Measurements from ENCODE around the gene STAC2.

STAC2 gene

DNA sequence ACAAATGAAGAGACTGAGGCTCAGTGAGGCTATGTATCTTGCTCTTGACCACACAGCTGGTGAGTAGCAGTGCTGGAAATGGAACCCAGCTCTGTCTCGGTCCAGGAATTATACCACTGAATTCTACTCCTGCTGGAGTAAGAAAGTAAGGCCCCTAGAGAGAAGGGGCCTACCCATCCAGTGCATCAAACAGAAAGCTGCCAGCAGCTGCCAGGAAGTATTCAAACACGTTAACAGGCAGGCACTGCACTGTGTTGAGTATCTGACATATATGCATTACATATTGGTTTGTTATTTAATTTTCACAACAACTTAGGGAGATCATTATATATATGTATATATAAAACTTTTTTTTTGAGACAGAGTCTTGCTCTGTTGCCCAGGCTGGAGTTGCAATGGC lies 63.8 kb downstream of the STAC2 start:
- DNase-seq (ENCODE audit: low spot score): no peak

Data from AG08396 (cell line).